PFSK-1 (cell line): ENCODE measurements around the gene RPAP3.

Experiments
- FOXP2 ChIP-seq: optimal IDR thresholded peaks from 2 replicates; pipeline ENCODE3; 2011; ENCODE audit warnings: borderline replicate concordance, control low read depth, inconsistent platforms; ENCODE audit not compliant: insufficient read depth; ENCODE audit errors: extremely low read length, extremely low read depth
- POLR2AphosphoS5 ChIP-seq: IDR thresholded peaks from 2 replicates; pipeline ENCODE4 v1.6.1; 2012; ENCODE audit warnings: low read depth, mild to moderate bottlenecking, control low read depth, low read length, moderate library complexity
- REST ChIP-seq, 2 experiments: IDR thresholded peaks; 2 replicates each; pipeline versions ENCODE4 v1.6.1 to v1.8.0; 2011 to 2012; ENCODE audit warnings: low read depth in 2 of 2, low read length in 2 of 2, control low read depth in 1 of 2, inconsistent platforms in 1 of 2, mild to moderate bottlenecking in 1 of 2, moderate library complexity in 1 of 2; ENCODE audit not compliant: insufficient read depth in 1 of 2
- SIN3A ChIP-seq: IDR thresholded peaks from 2 replicates; pipeline ENCODE4 v1.6.1; 2012; ENCODE audit warnings: mild to moderate bottlenecking, low read length, moderate library complexity, borderline replicate concordance; ENCODE audit not compliant: insufficient read depth
- TAF1 ChIP-seq: IDR thresholded peaks from 2 replicates; pipeline ENCODE4 v1.6.1; 2012; ENCODE audit warnings: low read length, control low read depth, borderline replicate concordance; ENCODE audit not compliant: insufficient read depth

- TF ChIP-seq TAF1 (no peak), REST (IDR thresholded peaks at IDR 0.05; ENCODE audit: insufficient read depth in 1 of 2, low read depth in 2 of 2, low read length in 2 of 2) (no peak), POLR2AphosphoS5 (no peak), SIN3A (no peak), FOXP2 (no peak)
Measured at GRCh38 chr12:47748507-47748828, 42.6 kb upstream of the RPAP3 start.
